HG03095 (cell line): Measurements from ENCODE around the gene DSCAM.

Experiments
- ATAC-seq: cut with Tn5 transposase; IDR thresholded peaks from one replicate; pipeline ENCODE4 v1.9.1; 2021; ENCODE audit warnings: moderate library complexity; ENCODE audit not compliant: unreplicated experiment

DSCAM gene

GRCh38 chr21:40839521-40839920 lies 7.4 kb downstream of the DSCAM start:
- ATAC-seq = no peak

GRCh38 chr21:40837456-40837855 lies 9.5 kb downstream of the DSCAM start:
- no peak for ATAC-seq

DNA sequence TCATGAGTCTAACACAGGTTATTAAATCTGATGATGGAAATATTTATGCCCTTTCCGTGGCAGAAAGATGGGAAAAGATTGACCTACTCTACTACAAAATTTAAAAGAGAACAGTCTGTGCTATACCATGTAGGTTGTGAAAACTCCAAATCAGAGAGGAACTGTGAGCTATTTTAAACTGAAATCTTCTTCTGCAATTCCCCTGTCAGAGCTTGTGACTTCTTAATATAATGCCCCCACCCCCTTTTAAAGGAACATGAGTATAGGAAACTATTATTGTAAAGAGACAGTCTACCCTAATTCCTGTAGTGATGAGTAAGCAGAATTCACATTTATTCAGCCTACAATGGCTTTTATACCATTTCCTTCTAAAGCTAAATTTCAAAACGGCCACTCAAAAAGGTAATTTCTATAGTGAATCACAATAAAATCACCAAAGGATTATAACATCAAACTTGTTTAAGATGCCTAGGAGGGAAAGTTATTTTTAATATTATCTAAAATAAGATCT lies 11.7 kb downstream of the DSCAM start:
- ATAC-seq = no peak

DNA sequence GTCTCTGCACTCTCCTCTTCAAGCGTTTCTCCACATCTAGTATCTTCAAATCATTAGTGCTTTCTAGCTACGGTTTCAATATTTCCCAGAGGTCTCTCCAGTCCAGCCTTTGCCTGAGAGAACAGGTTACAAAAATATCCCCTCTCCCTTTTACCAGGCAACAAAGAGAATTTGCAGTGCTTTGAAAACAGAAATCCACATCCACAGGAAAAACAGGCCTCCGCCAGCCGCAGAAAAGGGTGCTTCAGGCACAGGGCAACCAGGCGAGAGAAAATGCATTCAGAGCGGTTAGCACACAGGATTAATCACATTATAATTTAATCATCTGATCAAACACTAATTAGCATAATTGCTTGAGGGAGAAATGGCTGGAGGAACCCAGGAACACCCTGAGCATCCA lies 13.8 kb downstream of the DSCAM start:
- ATAC-seq = no peak

- no peak for ATAC-seq
These were observed 14.6 kb downstream of the DSCAM start for GRCh38 chr21:40832316-40832715.

DNA sequence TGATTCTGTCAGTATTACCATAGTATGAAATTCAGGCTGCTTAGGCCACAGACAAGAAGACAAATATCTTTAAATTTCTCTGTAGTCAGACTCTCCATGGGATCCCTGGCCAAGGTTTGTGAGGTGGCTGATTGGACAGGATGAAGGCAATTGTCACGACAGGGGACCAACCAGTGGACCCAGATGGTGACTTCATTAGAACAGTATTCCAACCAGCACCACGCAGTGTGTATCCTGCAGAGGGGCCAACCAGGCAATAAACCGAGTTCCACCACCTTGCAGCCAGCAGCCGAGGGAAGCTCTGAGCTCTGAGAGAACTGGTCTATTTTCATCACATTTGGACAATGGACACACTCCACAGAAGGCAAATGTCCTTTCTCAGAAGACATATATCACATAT lies 16.1 kb downstream of the DSCAM start:
- no peak for ATAC-seq

- ATAC-seq = no peak
These were observed 17.2 kb downstream of the DSCAM start for GRCh38 chr21:40829791-40830190.

- no peak for ATAC-seq
These were observed 17.6 kb downstream of the DSCAM start for GRCh38 chr21:40829308-40829707.

- ATAC-seq = no peak
These were observed 19.4 kb downstream of the DSCAM start for GRCh38 chr21:40827509-40827908.

DNA sequence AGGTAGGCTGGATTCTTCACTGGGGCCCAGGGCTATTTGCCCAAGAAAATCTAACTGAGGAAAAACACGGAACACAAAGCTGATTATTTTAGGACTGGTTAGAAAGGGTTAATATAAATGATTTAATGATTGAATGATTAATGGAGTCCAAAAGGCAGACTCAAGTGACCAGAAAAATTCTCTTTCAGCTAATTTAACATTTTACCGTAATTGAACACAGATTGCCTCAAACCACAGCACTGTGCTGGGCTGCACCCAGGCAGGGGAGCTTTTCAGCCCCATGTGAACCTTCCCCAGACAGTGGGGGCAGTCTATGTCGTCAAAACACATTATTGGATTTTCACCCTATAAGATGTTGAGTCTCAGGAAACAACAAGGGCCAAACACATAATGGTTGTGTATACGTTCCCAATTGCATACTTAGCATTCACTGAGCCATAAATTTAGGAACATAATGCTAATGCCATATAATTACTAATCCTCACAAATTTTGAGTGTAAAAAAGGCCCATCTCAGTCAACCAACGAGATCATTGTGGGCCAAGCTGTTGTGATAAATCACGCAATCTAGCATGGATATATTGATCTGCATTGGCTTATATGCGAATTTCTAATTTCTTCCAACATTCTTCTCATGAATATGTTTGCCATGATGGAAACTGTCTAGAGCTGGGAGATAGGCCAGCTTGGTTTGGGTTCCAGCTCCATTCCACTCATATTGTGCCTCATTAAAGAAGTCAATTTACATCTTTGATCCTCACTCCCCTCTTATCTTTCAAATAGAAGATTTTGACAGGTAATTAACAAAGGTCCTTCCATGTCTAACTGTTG lies 27.7 kb downstream of the DSCAM start:
- no peak for ATAC-seq

DNA sequence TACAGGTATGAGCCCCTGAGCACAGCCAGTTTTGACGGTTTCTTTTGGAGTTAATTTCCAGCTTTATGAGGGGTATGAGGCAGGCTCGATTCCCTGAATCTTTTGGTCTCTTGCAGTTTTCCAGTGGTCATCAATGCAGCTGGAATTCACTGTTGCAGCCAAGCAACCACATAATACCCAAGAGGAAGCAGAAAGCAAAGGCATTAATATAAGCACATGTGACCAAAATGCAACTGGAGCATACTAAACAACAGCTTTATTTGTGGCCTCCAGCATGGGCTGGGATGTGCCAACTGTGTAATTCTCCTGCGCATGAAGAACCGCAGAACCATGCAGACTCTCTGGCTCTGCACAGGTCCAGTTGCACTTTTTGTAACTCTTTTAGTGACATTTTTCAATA lies 33.0 kb downstream of the DSCAM start:
- ATAC-seq = no peak

GRCh38 chr21:40809673-40810197 lies 37.2 kb downstream of the DSCAM start:
- no peak for ATAC-seq

DNA sequence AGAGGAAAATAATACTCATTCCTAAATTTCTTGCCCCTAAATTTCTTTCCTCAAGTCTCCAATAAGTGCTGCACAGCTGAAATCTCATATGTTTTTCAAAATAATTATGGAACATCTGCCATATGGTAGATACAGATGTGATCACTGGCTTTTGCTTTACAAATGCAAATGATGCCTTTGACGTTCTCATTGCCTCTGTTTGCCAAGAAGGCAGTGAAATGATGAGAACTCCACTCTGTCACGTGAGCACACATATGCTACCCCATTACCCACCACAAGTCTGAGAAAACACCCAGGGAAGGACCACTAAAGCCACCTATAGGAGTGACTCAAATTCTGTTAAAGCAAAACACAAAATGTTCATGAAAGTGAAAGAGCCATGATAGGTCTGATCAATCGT lies 43.9 kb downstream of the DSCAM start:
- ATAC-seq = no peak

DNA sequence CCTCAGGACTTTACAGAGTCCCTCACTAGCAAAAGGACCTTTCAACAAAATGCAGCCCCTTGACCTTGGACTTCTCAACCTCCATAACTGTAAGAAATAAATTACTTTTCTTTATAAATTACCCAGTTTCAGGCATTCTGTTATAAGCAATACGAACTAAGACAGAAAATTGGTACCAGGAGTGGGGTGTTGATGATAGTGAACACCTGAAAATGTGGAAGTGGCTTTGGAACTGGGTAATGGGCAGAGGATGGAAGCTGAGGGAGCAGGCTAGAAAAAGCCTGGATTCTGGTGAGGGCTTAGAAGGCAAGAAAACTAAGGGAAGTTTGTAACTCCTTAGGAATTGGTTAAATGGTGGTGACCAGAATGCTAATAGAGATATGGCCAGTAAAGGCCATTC lies 46.8 kb downstream of the DSCAM start:
- ATAC-seq = no peak

GRCh38 chr21:40797891-40798290 lies 49.1 kb downstream of the DSCAM start:
- no peak for ATAC-seq

DNA sequence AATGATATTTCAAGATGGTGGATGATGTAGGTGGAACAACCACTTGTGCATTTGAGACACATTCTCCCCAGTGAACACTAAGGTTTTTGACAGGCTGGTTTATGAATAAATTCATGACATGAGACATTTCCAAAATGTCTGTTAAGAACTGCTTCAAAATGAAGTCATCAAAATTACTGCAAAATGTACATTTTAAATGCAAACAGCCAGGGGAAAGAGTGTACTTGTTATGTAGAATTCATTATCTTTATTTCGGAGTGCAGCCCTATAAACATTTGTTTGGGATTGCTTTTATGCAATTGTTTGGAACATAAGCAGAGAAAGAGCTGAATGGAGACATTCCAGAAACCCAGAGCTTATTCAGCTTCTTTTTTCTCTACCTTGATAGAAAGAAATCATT lies 49.5 kb downstream of the DSCAM start:
- no peak for ATAC-seq

GRCh38 chr21:40796464-40796863 lies 50.5 kb downstream of the DSCAM start:
- no peak for ATAC-seq

DNA sequence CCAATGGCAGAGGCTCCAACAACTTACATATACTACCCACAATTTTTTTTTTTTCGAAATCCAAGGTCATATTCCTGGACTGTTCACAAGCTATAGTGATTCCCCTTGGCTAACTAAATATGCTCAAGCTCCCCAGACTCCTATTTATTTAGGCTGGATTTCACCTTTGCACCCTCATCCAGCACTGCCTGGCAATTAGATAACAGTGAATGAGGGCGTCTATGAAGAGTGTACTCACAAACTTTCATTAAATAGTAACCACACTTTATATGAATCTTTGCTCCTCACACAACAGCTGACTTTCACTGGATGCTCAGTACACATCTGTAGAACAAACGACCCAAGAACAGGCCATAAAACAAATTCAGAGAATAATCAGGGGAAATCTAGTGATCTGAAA lies 51.6 kb downstream of the DSCAM start:
- no peak for ATAC-seq

- ATAC-seq = no peak
These were observed 54.1 kb downstream of the DSCAM start for GRCh38 chr21:40792691-40793456.

DNA sequence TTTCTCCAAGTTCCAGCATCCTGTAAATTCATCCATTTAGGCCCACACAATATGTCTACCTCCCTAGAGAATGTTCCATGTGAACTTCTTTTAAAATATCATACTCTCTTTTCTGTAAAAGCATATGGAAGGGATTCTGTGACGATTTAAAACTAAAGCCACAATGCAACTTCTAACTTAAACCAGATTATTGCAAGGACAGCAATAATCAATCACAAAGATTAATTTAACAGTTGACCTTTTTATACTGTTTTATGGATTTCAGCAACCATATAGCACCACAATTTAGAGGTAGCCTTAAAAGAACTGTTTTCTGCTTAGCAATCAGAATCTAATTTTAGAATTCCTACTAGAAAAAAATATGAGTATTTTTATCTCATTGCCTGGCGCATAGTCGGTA lies 58.3 kb downstream of the DSCAM start:
- ATAC-seq = no peak

- ATAC-seq = no peak
These were observed 63.6 kb downstream of the DSCAM start for GRCh38 chr21:40783404-40783803.
